Measurements from ENCODE around the gene TRMT61B.

Gene TRMT61B

GRCh38 chr2:28904802-28905457, 34.8 kb upstream of the TRMT61B start:
- H3K27ac ChIP-seq, result no peak overlapping the region
- TF ChIP-seq CTCF (conservative IDR thresholded peaks at IDR 0.05), result no peak

- TF ChIP-seq CTCF (conservative IDR thresholded peaks at IDR 0.05), result no peak
- H3K27ac ChIP-seq, result no peak overlapping the region
Measured at GRCh38 chr2:28904295-28904694, 34.2 kb upstream of the TRMT61B start.

- H3K27ac ChIP-seq, result no peak overlapping the region
- no peak for TF ChIP-seq CTCF (conservative IDR thresholded peaks at IDR 0.05)
Measured at GRCh38 chr2:28902584-28902983, 32.5 kb upstream of the TRMT61B start.

GRCh38 chr2:28901841-28902240, 31.7 kb upstream of the TRMT61B start:
- TF ChIP-seq CTCF (conservative IDR thresholded peaks at IDR 0.05), result no peak

GRCh38 chr2:28901202-28901601, 31.1 kb upstream of the TRMT61B start:
- no peak for TF ChIP-seq CTCF (conservative IDR thresholded peaks at IDR 0.05)
- H3K27ac ChIP-seq, result no peak overlapping the region

More at GRCh38 chr2:28901841-28902240, 31.7 kb upstream of the TRMT61B start:
- H3K27ac ChIP-seq, result no peak overlapping the region

- H3K27ac ChIP-seq, result no peak overlapping the region
- no peak for TF ChIP-seq CTCF (conservative IDR thresholded peaks at IDR 0.05)
Measured at GRCh38 chr2:28898048-28898447, 27.9 kb upstream of the TRMT61B start.

GRCh38 chr2:28896906-28897305, 26.8 kb upstream of the TRMT61B start:
- no peak overlapping the region for H3K27ac ChIP-seq
- no peak for TF ChIP-seq CTCF (conservative IDR thresholded peaks at IDR 0.05)

Data from VCaP (cell line).